ENCODE measurements around the gene LTF.

The LTF gene

GRCh38 chr3:46454209-46454595 is 10.5 kb downstream of the LTF start:
- peak overlapping the region; percentile 47; the same call in 1 of the 2 replicates for H3K27ac ChIP-seq (ENCODE audit: low read length)
- H3F3A ChIP-seq (ENCODE audit: insufficient read depth, low read length): 0 out of 2 replicates have a peak, but pooled peaks cover 5% of the 10 kb centered on the region
- peaks cover 22% of the 10 kb centered on the region for H3K4me1 ChIP-seq (ENCODE audit: low read length)
- H3K9me3 ChIP-seq (replicated peaks; ENCODE audit: insufficient read depth, low read length): no peaks in the 10 kb centered on the region
- no peaks in the 10 kb centered on the region for H3K79me2 ChIP-seq (ENCODE audit: low read length)
- H3K9ac ChIP-seq (ENCODE audit: low read length): peak overlapping the region; percentile 16; the same call in 1 of the 2 replicates
- TF ChIP-seq EZH2 (optimal IDR thresholded peaks at IDR 0.05; ENCODE audit: low read depth, low read length): no peak
- no peak for TF ChIP-seq CTCF (IDR thresholded peaks at IDR 0.05; ENCODE audit: low read length)
- TF ChIP-seq EZH2phosphoT487 (IDR thresholded peaks at IDR 0.05; ENCODE audit: low read length): no peak
- DNase-seq: peak; percentile 59
- H3K36me3 ChIP-seq (replicated peaks; ENCODE audit: insufficient read depth, low read length): no peaks in the 10 kb centered on the region
- H4K20me1 ChIP-seq (ENCODE audit: insufficient read depth, low read length): no peaks in the 10 kb centered on the region
- H2AFZ ChIP-seq (ENCODE audit: low read length): peak overlapping the region; percentile 63
- H3K9me2 ChIP-seq (replicated peaks; ENCODE audit: insufficient read depth, low read length): no peaks in the 10 kb centered on the region
- H3K4me3 ChIP-seq (ENCODE audit: low read length): peak overlapping the region; percentile 5; the same call in 1 of the 2 replicates
- no peaks in the 10 kb centered on the region for H3K27me3 ChIP-seq (replicated peaks; ENCODE audit: insufficient read depth, low read length)
- H3K4me2 ChIP-seq (ENCODE audit: low read depth, low read length): peak overlapping the region; percentile 68

GRCh38 chr3:46453526-46454208 is 11.0 kb downstream of the LTF start:
- Histone ChIP-seq H3K4me1 (ENCODE audit: low read length) (peaks cover 22% of the 10 kb centered on the region), H4K20me1 (ENCODE audit: insufficient read depth, low read length) (no peaks in the 10 kb centered on the region), H3K36me3 (replicated peaks; ENCODE audit: insufficient read depth, low read length) (no peaks in the 10 kb centered on the region), H3K9ac (ENCODE audit: low read length) (peak overlapping the region; percentile 16; the same call in 1 of the 2 replicates), H3K27me3 (replicated peaks; ENCODE audit: insufficient read depth, low read length) (no peaks in the 10 kb centered on the region), H3K4me2 (ENCODE audit: low read depth, low read length) (peak overlapping the region; percentile 68), H3F3A (ENCODE audit: insufficient read depth, low read length) (0 out of 2 replicates have a peak, but pooled peaks cover 5% of the 10 kb centered on the region), H3K79me2 (ENCODE audit: low read length) (no peaks in the 10 kb centered on the region), H3K4me3 (ENCODE audit: low read length) (peak overlapping the region; percentile 5; the same call in 1 of the 2 replicates), H3K9me3 (replicated peaks; ENCODE audit: insufficient read depth, low read length) (no peaks in the 10 kb centered on the region), H3K27ac (ENCODE audit: low read length) (peak overlapping the region; percentile 47), H3K9me2 (replicated peaks; ENCODE audit: insufficient read depth, low read length) (no peaks in the 10 kb centered on the region), H2AFZ (ENCODE audit: low read length) (peak overlapping the region; percentile 63)
- DNase-seq: peak; percentile 35
- no peak for TF ChIP-seq EZH2 (optimal IDR thresholded peaks at IDR 0.05; ENCODE audit: low read depth, low read length)
- TF ChIP-seq CTCF (IDR thresholded peaks at IDR 0.05; ENCODE audit: low read length): no peak
- no peak for TF ChIP-seq EZH2phosphoT487 (IDR thresholded peaks at IDR 0.05; ENCODE audit: low read length)

- Histone ChIP-seq H2AFZ (ENCODE audit: low read length) (no peak overlapping the region), H3K4me1 (ENCODE audit: low read length) (peaks cover 22% of the 10 kb centered on the region), H3F3A (ENCODE audit: insufficient read depth, low read length) (0 out of 2 replicates have a peak, but pooled peaks cover 5% of the 10 kb centered on the region), H3K9me2 (replicated peaks; ENCODE audit: insufficient read depth, low read length) (no peaks in the 10 kb centered on the region), H3K9me3 (replicated peaks; ENCODE audit: insufficient read depth, low read length) (no peaks in the 10 kb centered on the region), H3K4me2 (ENCODE audit: low read depth, low read length) (no peak overlapping the region), H3K36me3 (replicated peaks; ENCODE audit: insufficient read depth, low read length) (no peaks in the 10 kb centered on the region), H3K4me3 (ENCODE audit: low read length) (no peak overlapping the region), H3K27ac (ENCODE audit: low read length) (no peak overlapping the region), H4K20me1 (ENCODE audit: insufficient read depth, low read length) (no peaks in the 10 kb centered on the region), H3K79me2 (ENCODE audit: low read length) (no peaks in the 10 kb centered on the region), H3K9ac (ENCODE audit: low read length) (no peak overlapping the region), H3K27me3 (replicated peaks; ENCODE audit: insufficient read depth, low read length) (no peaks in the 10 kb centered on the region)
- peak; percentile 69 for TF ChIP-seq CTCF (IDR thresholded peaks at IDR 0.05; ENCODE audit: low read length)
- no peak for TF ChIP-seq EZH2phosphoT487 (IDR thresholded peaks at IDR 0.05; ENCODE audit: low read length)
- DNase-seq: no peak
Observed at GRCh38 chr3:46449755-46450552, 14.8 kb downstream of the LTF start.
